Central memory CD8-positive, alpha-beta T cell (primary cell): ENCODE data around the gene VGLL3.
"Not testable (repeated sequence)": the region's sequence is repeated elsewhere in the genome, so short reads cannot be mapped to it uniquely, and the experiment has no call there.

ENCODE experiments used
- ATAC-seq: fragments of 150-1000 bp; cut with Tn5 transposase; replicated peaks from 2 replicates; pipeline ENCODE4 v1.10.0; 2022; ENCODE audit warnings: mild to moderate bottlenecking, moderate FRiP score, moderate number of reproducible peaks; ENCODE audit not compliant: poor library complexity, severe bottlenecking; ENCODE audit errors: extremely low read depth
- DNase-seq, 2 donors: peaks; one replicate each; pipeline ENCODE4 v3.0.0; 2021; ENCODE audit warnings: low spot score in 2 of 2
- H3K27ac Mint-ChIP-seq: one replicate; pipeline ENCODE4 v1.8.0; 2022; ENCODE audit warnings: low read depth, mild to moderate bottlenecking, moderate library complexity, mixed read lengths
- H3K27me3 Mint-ChIP-seq: one replicate; pipeline ENCODE4 v1.8.0; 2022; ENCODE audit warnings: mixed read lengths
- H3K36me3 Mint-ChIP-seq: one replicate; pipeline ENCODE4 v1.8.0; 2022; ENCODE audit warnings: mild to moderate bottlenecking, moderate library complexity, mixed read lengths; ENCODE audit not compliant: insufficient read depth
- H3K4me1 Mint-ChIP-seq: one replicate; pipeline ENCODE4 v1.8.0; 2022; ENCODE audit warnings: mixed read lengths
- H3K4me3 Mint-ChIP-seq: one replicate; pipeline ENCODE4 v1.8.0; 2022; ENCODE audit warnings: mild to moderate bottlenecking, moderate library complexity, mixed read lengths
- H3K9me3 Mint-ChIP-seq: one replicate; pipeline ENCODE4 v1.8.0; 2022; ENCODE audit warnings: mixed read lengths

The VGLL3 gene

GRCh38 chr3:86990734-86991481 is at the start of gene VGLL3:
VGLL3 (minus strand) TSS chr3:86991149; CDS start chr3:86990743, 406 bp downstream.
- Mint-ChIP-seq H3K27me3 (peaks cover 9% of the 10 kb centered on the region), H3K36me3 (no peaks in the 10 kb centered on the region), H3K9me3 (peaks cover 10% of the 10 kb centered on the region), H3K4me1 (no peaks in the 10 kb centered on the region), H3K27ac (no peak within 1 kb of the TSS), H3K4me3 (no peak within 1 kb of the TSS)
- DNase-seq (no peak), ATAC-seq (no peak)

- peaks cover 9% of the 10 kb centered on the region for H3K9me3 Mint-ChIP-seq
- H3K27ac Mint-ChIP-seq = no peak overlapping the region
- DNase-seq = no peak
- H3K36me3 Mint-ChIP-seq = no peaks in the 10 kb centered on the region
- ATAC-seq = no peak
- no peaks in the 10 kb centered on the region for H3K4me1 Mint-ChIP-seq
- no peak overlapping the region for H3K4me3 Mint-ChIP-seq
- H3K27me3 Mint-ChIP-seq = no peaks in the 10 kb centered on the region
These were observed 46.7 kb upstream of the VGLL3 start for GRCh38 chr3:87037652-87038051.

GRCh38 chr3:87036671-87037070 is 45.7 kb upstream of the VGLL3 start:
- H3K27ac Mint-ChIP-seq = no peak overlapping the region
- DNase-seq (no peak), ATAC-seq (no peak)
- peaks cover 5% of the 10 kb centered on the region for H3K9me3 Mint-ChIP-seq
- H3K27me3 Mint-ChIP-seq = no peaks in the 10 kb centered on the region
- no peaks in the 10 kb centered on the region for H3K36me3 Mint-ChIP-seq
- no peak overlapping the region for H3K4me3 Mint-ChIP-seq
- H3K4me1 Mint-ChIP-seq = no peaks in the 10 kb centered on the region

- ATAC-seq (no peak), DNase-seq (no peak)
These were observed 44.4 kb upstream of the VGLL3 start for GRCh38 chr3:87035339-87035738.

GRCh38 chr3:87033205-87033604 is 42.3 kb upstream of the VGLL3 start:
- ATAC-seq (no peak), DNase-seq (no peak)
- H3K4me1 Mint-ChIP-seq = no peaks in the 10 kb centered on the region
- no peak overlapping the region for H3K4me3 Mint-ChIP-seq
- H3K27ac Mint-ChIP-seq = no peak overlapping the region
- H3K36me3 Mint-ChIP-seq = no peaks in the 10 kb centered on the region
- H3K27me3 Mint-ChIP-seq = no peaks in the 10 kb centered on the region
- H3K9me3 Mint-ChIP-seq = peaks cover 11% of the 10 kb centered on the region

More at GRCh38 chr3:87035339-87035738, 44.4 kb upstream of the VGLL3 start:
- Mint-ChIP-seq H3K36me3 (no peaks in the 10 kb centered on the region), H3K27me3 (no peaks in the 10 kb centered on the region), H3K9me3 (peaks cover 6% of the 10 kb centered on the region), H3K27ac (no peak overlapping the region), H3K4me1 (no peaks in the 10 kb centered on the region), H3K4me3 (no peak overlapping the region)

- Mint-ChIP-seq H3K4me3 (no peak overlapping the region), H3K27me3 (no peaks in the 10 kb centered on the region), H3K27ac (no peak overlapping the region), H3K4me1 (no peaks in the 10 kb centered on the region), H3K36me3 (no peaks in the 10 kb centered on the region), H3K9me3 (peaks cover 21% of the 10 kb centered on the region)
- DNase-seq (no peak), ATAC-seq (no peak)
These were observed 35.0 kb upstream of the VGLL3 start for GRCh38 chr3:87025661-87026645.

- ATAC-seq, DNase-seq, H3K4me3 Mint-ChIP-seq, H3K27me3 Mint-ChIP-seq, H3K4me1 Mint-ChIP-seq, H3K27ac Mint-ChIP-seq, H3K36me3 Mint-ChIP-seq: not testable (repeated sequence)
- peaks cover 38% of the 10 kb centered on the region for H3K9me3 Mint-ChIP-seq
These were observed 26.4 kb upstream of the VGLL3 start for GRCh38 chr3:87017370-87017769.

- Mint-ChIP-seq H3K4me1 (no peaks in the 10 kb centered on the region), H3K4me3 (no peak overlapping the region), H3K27me3 (no peaks in the 10 kb centered on the region), H3K27ac (no peak overlapping the region), H3K36me3 (peaks cover 1% of the 10 kb centered on the region), H3K9me3 (peaks cover 15% of the 10 kb centered on the region)
- DNase-seq = no peak
- no peak for ATAC-seq
These were observed 18.3 kb upstream of the VGLL3 start for GRCh38 chr3:87009271-87009670.

- H3K27ac Mint-ChIP-seq = no peak overlapping the region
- peaks cover 6% of the 10 kb centered on the region for H3K9me3 Mint-ChIP-seq
- H3K4me3 Mint-ChIP-seq = no peak overlapping the region
- no peak for DNase-seq
- no peaks in the 10 kb centered on the region for H3K4me1 Mint-ChIP-seq
- no peaks in the 10 kb centered on the region for H3K27me3 Mint-ChIP-seq
- no peak for ATAC-seq
- H3K36me3 Mint-ChIP-seq = no peaks in the 10 kb centered on the region
These were observed 16.0 kb upstream of the VGLL3 start for GRCh38 chr3:87006844-87007439.

- no peak overlapping the region for H3K4me3 Mint-ChIP-seq
- H3K9me3 Mint-ChIP-seq = peaks cover 6% of the 10 kb centered on the region
- H3K27ac Mint-ChIP-seq = no peak overlapping the region
- DNase-seq = no peak
- no peak for ATAC-seq
- H3K4me1 Mint-ChIP-seq = no peaks in the 10 kb centered on the region
- H3K27me3 Mint-ChIP-seq = no peaks in the 10 kb centered on the region
- H3K36me3 Mint-ChIP-seq = no peaks in the 10 kb centered on the region
These were observed 13.9 kb upstream of the VGLL3 start for GRCh38 chr3:87004883-87005282.

GRCh38 chr3:87002346-87002745 is 11.4 kb upstream of the VGLL3 start:
- DNase-seq (no peak), ATAC-seq (no peak)
- Mint-ChIP-seq H3K27ac (no peak overlapping the region), H3K27me3 (no peaks in the 10 kb centered on the region), H3K4me3 (no peak overlapping the region), H3K9me3 (peaks cover 13% of the 10 kb centered on the region), H3K4me1 (no peaks in the 10 kb centered on the region), H3K36me3 (no peaks in the 10 kb centered on the region)

- peaks cover 17% of the 10 kb centered on the region for H3K9me3 Mint-ChIP-seq
- H3K27me3 Mint-ChIP-seq = no peaks in the 10 kb centered on the region
- no peak overlapping the region for H3K4me3 Mint-ChIP-seq
- H3K4me1 Mint-ChIP-seq = no peaks in the 10 kb centered on the region
- H3K27ac Mint-ChIP-seq = no peak overlapping the region
- no peaks in the 10 kb centered on the region for H3K36me3 Mint-ChIP-seq
- DNase-seq (no peak), ATAC-seq (no peak)
These were observed 10.6 kb upstream of the VGLL3 start for GRCh38 chr3:87001473-87002098.
